Hepatocyte (in vitro differentiated cells): ENCODE data around the gene GRK3. TPM values are rescaled to one million over a fixed set of nuclear protein-coding genes. Genes with fewer than 3 reads are reported as not detected.

Experiments
- DNase-seq: peaks from one replicate; pipeline ENCODE4 v3.0.0-alpha.2; 2016; ENCODE audit warnings: low spot score
- H2AFZ ChIP-seq: fragments of 200-600 bp; sonication (generic); 2 replicates; pipeline ENCODE4 v1.6.0; 2016; ENCODE audit warnings: antibody characterized with exemption, mild to moderate bottlenecking
- H3K27ac ChIP-seq: fragments of 200-600 bp; sonication (generic); 2 replicates; pipeline ENCODE4 v1.5.1; 2016; ENCODE audit warnings: mild to moderate bottlenecking
- H3K27me3 ChIP-seq: fragments of 200-600 bp; sonication (generic); 2 replicates; pipeline ENCODE4 v1.6.1; 2016
- H3K36me3 ChIP-seq: fragments of 200-600 bp; sonication (generic); replicated peaks from 2 replicates; pipeline ENCODE4 v1.5.1; 2016; ENCODE audit warnings: low read depth; ENCODE audit not compliant: insufficient read depth
- H3K4me1 ChIP-seq: fragments of 200-600 bp; sonication (generic); 2 replicates; pipeline ENCODE4 v1.5.1; 2016; ENCODE audit warnings: mild to moderate bottlenecking, moderate library complexity; ENCODE audit not compliant: insufficient read depth
- H3K4me2 ChIP-seq: fragments of 200-600 bp; sonication (generic); 2 replicates; pipeline ENCODE4 v1.6.0; 2016
- H3K4me3 ChIP-seq: fragments of 200-600 bp; sonication (generic); 2 replicates; pipeline ENCODE4 v1.5.1; 2016; ENCODE audit warnings: mild to moderate bottlenecking
- H3K79me2 ChIP-seq: fragments of 200-600 bp; sonication (generic); 2 replicates; pipeline ENCODE4 v1.6.0; 2017; ENCODE audit warnings: mild to moderate bottlenecking
- H3K9me2 ChIP-seq: fragments of 200-600 bp; sonication (generic); replicated peaks from 2 replicates; pipeline ENCODE4 v1.6.0; 2017; ENCODE audit warnings: mild to moderate bottlenecking; ENCODE audit not compliant: insufficient read depth
- H3K9me3 ChIP-seq: fragments of 200-600 bp; sonication (generic); 2 replicates; pipeline ENCODE4 v1.5.1; 2016; ENCODE audit warnings: low read depth, mild to moderate bottlenecking
- H4K20me1 ChIP-seq: fragments of 200-600 bp; sonication (generic); 2 replicates; pipeline ENCODE4 v1.6.0; 2016; ENCODE audit warnings: mild to moderate bottlenecking; ENCODE audit not compliant: insufficient read depth, poor library complexity, severe bottlenecking
- CTCF ChIP-seq: fragments of 200-600 bp; sonication (generic); IDR thresholded peaks from 2 replicates; pipeline ENCODE4 v1.5.1; 2016; ENCODE audit warnings: antibody characterized with exemption, mild to moderate bottlenecking; ENCODE audit not compliant: poor library complexity
- EZH2 ChIP-seq: fragments of 200-600 bp; sonication (generic); IDR thresholded peaks from 2 replicates; pipeline ENCODE4 v1.6.1; 2016; ENCODE audit warnings: antibody characterized with exemption, mild to moderate bottlenecking, borderline replicate concordance
- EZH2phosphoT487 ChIP-seq: fragments of 200-600 bp; sonication (generic); IDR thresholded peaks from one replicate; pipeline ENCODE4 v1.6.1; 2018; ENCODE audit warnings: antibody characterized with exemption, mild to moderate bottlenecking, low read depth, moderate library complexity; ENCODE audit not compliant: unreplicated experiment, severe bottlenecking
- WGBS: methylation state at CpG from one replicate; pipeline ENCODE4 v1.1.6; 2016; ENCODE audit warnings: low lambda C conversion rate; ENCODE audit errors: missing lambda C conversion rate; 5-methylcytosine and 5-hydroxymethylcytosine counted together
- polyA plus RNA-seq: library from polyadenylated mRNA; unstranded; fragments of >200 nt; fragmentation: Nextera tagmentation; extraction: Ambion mirVana; gene quantifications from 2 replicates; pipeline ENCODE4 v1.2.1, GENCODE V29; 2016
- total RNA-seq: library from RNA; depleted of rRNA; stranded (reverse); fragments of >200 nt; gene quantifications from 2 replicates; pipeline ENCODE4 v1.2.3, GENCODE V29; 2014

The GRK3 gene
- total and polyA plus RNA-seq, 2 experiments from 2014 or later = 1.5 to 7.1 TPM

GRCh38 chr22:25751174-25751581 lies 186.7 kb downstream of the GRK3 start:
- Histone ChIP-seq H3K4me1 (peaks cover 15% of the 10 kb centered on the region), H4K20me1 (no peaks in the 10 kb centered on the region), H3K79me2 (no peaks in the 10 kb centered on the region), H3K27me3 (no peaks in the 10 kb centered on the region), H2AFZ (no peak overlapping the region), H3K4me2 (no peak overlapping the region), H3K4me3 (no peak overlapping the region), H3K9me2 (no peaks in the 10 kb centered on the region), H3K9me3 (no peaks in the 10 kb centered on the region), H3K36me3 (no peaks in the 10 kb centered on the region), H3K27ac (no peak overlapping the region)
- WGBS = 59% methylated on average over 4 of the region's 4 CpGs
- TF ChIP-seq EZH2 (no peak), EZH2phosphoT487 (no peak), CTCF (no peak)
- DNase-seq = no peak

- H3K4me3 ChIP-seq = no peak overlapping the region
- no peaks in the 10 kb centered on the region for H3K9me2 ChIP-seq
- H3K9me3 ChIP-seq = no peaks in the 10 kb centered on the region
- no peaks in the 10 kb centered on the region for H3K27me3 ChIP-seq
- H3K4me2 ChIP-seq = no peak overlapping the region
- WGBS = 97% methylated on average over 43 of the region's 48 CpGs
- H3K36me3 ChIP-seq = no peaks in the 10 kb centered on the region
- no peak overlapping the region for H2AFZ ChIP-seq
- TF ChIP-seq CTCF (no peak), EZH2 (no peak), EZH2phosphoT487 (no peak)
- peaks cover 14% of the 10 kb centered on the region for H3K4me1 ChIP-seq
- H4K20me1 ChIP-seq = no peaks in the 10 kb centered on the region
- no peak overlapping the region for H3K27ac ChIP-seq
- no peak for DNase-seq
- H3K79me2 ChIP-seq = no peaks in the 10 kb centered on the region
Measured at GRCh38 chr22:25752615-25753214, 188.2 kb downstream of the GRK3 start.

- WGBS = 95% methylated on average over 14 of the region's 14 CpGs
- H3K36me3 ChIP-seq = no peaks in the 10 kb centered on the region
Measured at GRCh38 chr22:25753252-25753651, 188.8 kb downstream of the GRK3 start.

More at GRCh38 chr22:25753252-25753651, 188.8 kb downstream of the GRK3 start:
- H3K27ac ChIP-seq = no peak overlapping the region
- no peaks in the 10 kb centered on the region for H3K27me3 ChIP-seq
- H3K4me3 ChIP-seq = no peak overlapping the region
- no peaks in the 10 kb centered on the region for H4K20me1 ChIP-seq
- TF ChIP-seq CTCF (no peak), EZH2phosphoT487 (no peak), EZH2 (no peak)
- H2AFZ ChIP-seq = no peak overlapping the region
- no peak for DNase-seq
- peaks cover 8% of the 10 kb centered on the region for H3K4me1 ChIP-seq
- no peaks in the 10 kb centered on the region for H3K79me2 ChIP-seq
- H3K9me2 ChIP-seq = no peaks in the 10 kb centered on the region
- no peak overlapping the region for H3K4me2 ChIP-seq
- no peaks in the 10 kb centered on the region for H3K9me3 ChIP-seq
